Superior temporal gyrus (tissue), 1 donor: Measurements from ENCODE around the gene UBASH3B.
A peak's percentile ranks its signal among the peaks of the same experiment; 100 is the strongest.
"Not testable (repeated sequence)": the region's sequence is repeated elsewhere in the genome, so short reads cannot be mapped to it uniquely, and the experiment has no call there.

Experiments used
- DNase-seq: peaks from one replicate; pipeline ENCODE4 v3.0.0-alpha.2; 2016; ENCODE audit errors: extremely low spot score

The UBASH3B gene, protein sequence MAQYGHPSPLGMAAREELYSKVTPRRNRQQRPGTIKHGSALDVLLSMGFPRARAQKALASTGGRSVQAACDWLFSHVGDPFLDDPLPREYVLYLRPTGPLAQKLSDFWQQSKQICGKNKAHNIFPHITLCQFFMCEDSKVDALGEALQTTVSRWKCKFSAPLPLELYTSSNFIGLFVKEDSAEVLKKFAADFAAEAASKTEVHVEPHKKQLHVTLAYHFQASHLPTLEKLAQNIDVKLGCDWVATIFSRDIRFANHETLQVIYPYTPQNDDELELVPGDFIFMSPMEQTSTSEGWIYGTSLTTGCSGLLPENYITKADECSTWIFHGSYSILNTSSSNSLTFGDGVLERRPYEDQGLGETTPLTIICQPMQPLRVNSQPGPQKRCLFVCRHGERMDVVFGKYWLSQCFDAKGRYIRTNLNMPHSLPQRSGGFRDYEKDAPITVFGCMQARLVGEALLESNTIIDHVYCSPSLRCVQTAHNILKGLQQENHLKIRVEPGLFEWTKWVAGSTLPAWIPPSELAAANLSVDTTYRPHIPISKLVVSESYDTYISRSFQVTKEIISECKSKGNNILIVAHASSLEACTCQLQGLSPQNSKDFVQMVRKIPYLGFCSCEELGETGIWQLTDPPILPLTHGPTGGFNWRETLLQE

GRCh38 chr11:122655527-122656072 lies at the start of gene UBASH3B:
Gene UBASH3B (plus strand): TSS chr11:122655722. CDS start chr11:122656050, 328 bp downstream.
- peak; percentile 62 for DNase-seq

- DNase-seq, result not testable (repeated sequence)
Measured at GRCh38 chr11:122607162-122607561, 48.4 kb upstream of the UBASH3B start.

GRCh38 chr11:122612123-122612824 lies 43.2 kb upstream of the UBASH3B start:
- DNase-seq, result no peak

GRCh38 chr11:122616718-122617117 lies 38.8 kb upstream of the UBASH3B start:
- DNase-seq, result no peak

- DNase-seq, result no peak
Measured at GRCh38 chr11:122617297-122617696, 38.2 kb upstream of the UBASH3B start.

DNA sequence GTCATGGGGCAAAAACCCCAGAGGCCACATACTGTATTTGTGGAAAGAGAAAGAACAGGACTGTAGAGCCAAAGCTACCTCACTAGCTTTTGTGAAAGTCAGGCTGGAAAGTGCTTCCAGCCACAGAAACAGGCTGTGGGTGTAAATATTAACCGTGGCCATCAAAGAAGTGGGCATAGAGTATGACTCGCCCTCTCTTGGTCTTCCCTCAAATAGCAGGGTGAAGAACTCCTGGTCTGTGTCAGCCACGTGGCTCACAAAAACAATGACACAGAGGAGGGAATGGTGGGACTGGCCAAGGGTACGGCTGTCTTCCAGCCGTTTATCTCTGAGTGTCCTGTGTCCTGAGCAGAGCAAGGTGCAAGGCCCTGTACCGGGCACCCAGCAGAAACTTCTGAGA lies 37.6 kb upstream of the UBASH3B start:
- no peak for DNase-seq

DNA sequence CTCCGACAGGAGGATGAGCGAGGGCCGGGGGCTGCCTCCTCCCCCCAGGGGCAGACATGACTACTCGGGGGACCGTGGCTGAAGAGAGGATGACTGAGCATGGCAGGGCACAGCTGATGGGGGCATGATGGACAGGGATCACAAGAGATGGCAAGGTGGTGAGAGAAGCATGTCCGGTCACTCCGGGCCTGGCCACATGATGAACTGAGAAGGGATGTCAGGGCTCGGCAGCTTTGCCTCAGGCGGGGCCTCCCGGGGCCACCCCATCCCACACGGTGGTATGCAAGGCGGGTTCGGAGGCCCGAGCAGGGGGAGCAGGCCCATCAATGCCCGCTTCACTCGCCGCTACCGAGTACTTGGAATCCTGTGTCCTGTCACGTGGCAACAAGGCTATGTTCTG lies 36.6 kb upstream of the UBASH3B start:
- DNase-seq, result no peak

DNA sequence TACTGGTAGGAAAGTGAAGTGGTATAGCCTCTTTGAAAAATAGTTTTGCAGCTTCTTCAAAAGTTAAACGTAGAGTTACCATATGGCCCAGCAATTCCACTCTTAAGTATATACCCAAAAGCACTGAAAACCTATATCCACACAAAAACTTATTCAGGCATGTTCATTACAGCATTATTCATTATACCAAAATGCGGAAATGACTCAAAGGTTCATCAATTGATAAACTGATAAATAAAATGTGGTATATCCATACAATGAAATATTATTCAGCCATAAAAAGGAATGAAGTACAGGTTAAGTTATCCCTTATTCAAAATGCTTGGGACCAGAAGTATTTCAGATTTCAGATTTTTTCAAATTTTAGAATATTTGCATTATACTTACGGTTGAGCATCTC lies 35.8 kb upstream of the UBASH3B start:
- no peak for DNase-seq

DNA sequence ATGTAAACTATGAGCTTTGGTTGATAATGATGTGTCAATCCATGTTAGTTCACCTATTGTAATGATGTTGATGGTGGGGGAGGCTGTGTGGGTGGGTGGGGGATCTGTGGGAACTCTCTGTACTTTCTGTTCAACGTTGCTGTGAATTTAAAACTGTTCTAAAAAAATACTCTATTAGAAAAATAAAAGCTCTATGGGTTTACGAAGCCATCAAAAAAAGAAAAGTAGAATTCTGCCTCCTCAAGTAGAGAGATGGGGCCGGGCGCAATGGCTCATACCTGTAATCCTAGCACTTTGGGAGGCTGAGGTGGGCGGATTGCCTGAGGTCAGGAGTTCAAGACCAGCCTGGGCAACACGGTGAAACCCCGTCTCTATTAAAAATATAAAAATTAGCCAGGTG lies 30.0 kb upstream of the UBASH3B start:
- DNase-seq, result not testable (repeated sequence)

- no peak for DNase-seq
Measured at GRCh38 chr11:122625976-122626665, 29.4 kb upstream of the UBASH3B start.

GRCh38 chr11:122627745-122628144 lies 27.8 kb upstream of the UBASH3B start:
- DNase-seq, result no peak

DNA sequence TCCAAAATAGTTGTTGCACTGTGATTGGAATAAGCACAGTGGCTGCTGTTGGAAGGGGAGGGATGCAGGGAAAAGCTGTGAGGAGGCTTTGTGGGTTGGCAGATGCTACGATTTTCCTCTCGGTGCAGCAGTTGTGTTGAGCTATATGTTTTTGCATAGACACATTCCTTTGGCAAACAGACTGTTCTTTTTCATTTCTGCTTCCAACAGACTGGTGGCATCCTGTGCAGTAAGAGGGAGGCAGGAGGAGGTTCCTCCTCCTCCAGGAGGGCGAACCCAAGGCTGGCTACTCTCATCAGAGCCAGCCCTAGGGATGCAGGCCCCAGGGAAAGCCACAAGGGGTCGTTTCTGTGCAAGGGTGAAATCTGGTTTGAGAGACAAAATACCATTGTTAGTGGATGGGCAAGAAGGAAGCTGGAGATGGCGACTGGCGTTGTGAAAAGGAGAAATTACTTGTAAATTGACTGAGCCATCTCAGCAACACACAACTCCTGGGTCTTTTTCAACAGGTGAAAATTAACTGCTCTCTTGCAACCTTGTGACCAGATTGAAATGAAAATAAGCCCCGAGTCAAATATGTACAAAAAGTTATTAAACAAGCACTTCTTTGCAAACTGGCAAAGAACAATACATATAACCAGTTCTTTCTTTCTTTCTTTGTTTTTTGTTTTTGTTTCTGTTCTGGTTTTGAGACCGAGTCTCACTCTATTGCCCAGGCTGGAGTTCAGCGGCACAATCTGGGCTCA lies 26.5 kb upstream of the UBASH3B start:
- DNase-seq, result peak; percentile 88

- DNase-seq, result no peak
Measured at GRCh38 chr11:122632181-122632824, 23.2 kb upstream of the UBASH3B start.

- peak; percentile 77 for DNase-seq
Measured at GRCh38 chr11:122633219-122633829, 22.2 kb upstream of the UBASH3B start.

- DNase-seq, result no peak
Measured at GRCh38 chr11:122634501-122634900, 21.0 kb upstream of the UBASH3B start.

GRCh38 chr11:122637541-122637940 lies 18.0 kb upstream of the UBASH3B start:
- DNase-seq, result no peak

DNA sequence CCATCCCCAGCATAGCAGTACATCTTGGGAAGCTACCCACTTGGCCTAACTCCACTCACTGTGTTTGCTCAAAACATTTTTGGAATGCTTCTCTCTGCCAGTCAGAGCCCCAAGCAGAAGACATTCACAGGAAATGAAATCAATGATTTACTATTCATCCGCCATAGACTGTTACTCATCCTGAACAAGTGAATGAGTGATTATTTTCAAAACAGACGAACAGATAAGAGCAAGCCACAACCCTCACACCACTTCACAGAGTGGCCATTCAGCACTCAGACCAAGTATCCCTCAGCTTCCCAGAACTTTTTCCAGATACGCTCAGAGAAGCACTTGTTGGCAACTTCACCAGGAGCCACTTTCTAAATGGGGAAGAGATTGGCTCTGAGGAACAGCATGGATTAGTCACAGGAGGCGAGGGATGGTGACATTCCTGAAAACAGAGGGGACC lies 13.0 kb upstream of the UBASH3B start:
- peak; percentile 28 for DNase-seq

- DNase-seq, result no peak
Measured at GRCh38 chr11:122642971-122643370, 12.6 kb upstream of the UBASH3B start.

DNA sequence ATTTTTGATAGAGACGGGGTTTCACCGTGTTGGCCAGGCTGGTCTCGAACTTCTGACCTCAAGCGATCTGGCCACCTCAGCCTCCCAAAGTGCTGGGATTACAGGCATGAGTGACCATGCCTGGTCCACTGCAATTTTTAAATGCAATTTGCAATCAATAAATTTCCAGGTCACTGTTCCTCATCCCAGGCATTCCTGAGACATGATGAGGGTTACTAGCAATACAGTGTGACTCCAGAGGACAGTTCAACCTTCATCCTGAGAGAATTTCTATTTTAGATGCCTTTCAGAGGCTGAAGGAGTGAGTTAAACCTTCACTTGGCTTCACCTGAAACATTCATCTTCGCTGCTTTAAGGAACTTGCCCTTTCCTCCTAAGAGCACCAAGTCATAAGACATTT lies 9.7 kb upstream of the UBASH3B start:
- DNase-seq, result no peak
